ENCODE data around the gene PLD6.

Gene PLD6

GRCh38 chr17:17154981-17155380 lies 51.2 kb downstream of the PLD6 start:
- TF ChIP-seq GATA1 (IDR thresholded peaks at IDR 0.05; ENCODE audit: low read depth, low read length) (no peak), POLR2A (IDR thresholded peaks at IDR 0.05; ENCODE audit: low read length) (no peak)

GRCh38 chr17:17154556-17154955 lies 51.6 kb downstream of the PLD6 start:
- TF ChIP-seq GATA1 (IDR thresholded peaks at IDR 0.05; ENCODE audit: low read depth, low read length) = no peak
- no peak for TF ChIP-seq POLR2A (IDR thresholded peaks at IDR 0.05; ENCODE audit: low read length)
- no peak for DNase-seq

More at GRCh38 chr17:17154981-17155380, 51.2 kb downstream of the PLD6 start:
- no peak for DNase-seq

GRCh38 chr17:17153709-17154108 lies 52.4 kb downstream of the PLD6 start:
- no peak for DNase-seq
- no peak for TF ChIP-seq GATA1 (IDR thresholded peaks at IDR 0.05; ENCODE audit: low read depth, low read length)
- TF ChIP-seq POLR2A (IDR thresholded peaks at IDR 0.05; ENCODE audit: low read length) = no peak

GRCh38 chr17:17153071-17153470 lies 53.1 kb downstream of the PLD6 start:
- no peak for DNase-seq
- TF ChIP-seq POLR2A (IDR thresholded peaks at IDR 0.05; ENCODE audit: low read length) (no peak), GATA1 (IDR thresholded peaks at IDR 0.05; ENCODE audit: low read depth, low read length) (no peak)

GRCh38 chr17:17152385-17152784 lies 53.7 kb downstream of the PLD6 start:
- no peak for DNase-seq

GRCh38 chr17:17151962-17152361 lies 54.2 kb downstream of the PLD6 start:
- TF ChIP-seq POLR2A (IDR thresholded peaks at IDR 0.05; ENCODE audit: low read length) (no peak), GATA1 (IDR thresholded peaks at IDR 0.05; ENCODE audit: low read depth, low read length) (no peak)
- DNase-seq = no peak

More at GRCh38 chr17:17152385-17152784, 53.7 kb downstream of the PLD6 start:
- TF ChIP-seq POLR2A (IDR thresholded peaks at IDR 0.05; ENCODE audit: low read length) (no peak), GATA1 (IDR thresholded peaks at IDR 0.05; ENCODE audit: low read depth, low read length) (no peak)

- TF ChIP-seq GATA1 (IDR thresholded peaks at IDR 0.05; ENCODE audit: low read depth, low read length) = no peak
- TF ChIP-seq POLR2A (IDR thresholded peaks at IDR 0.05; ENCODE audit: low read length) = no peak
- no peak for DNase-seq
Observed at GRCh38 chr17:17151541-17151940, 54.6 kb downstream of the PLD6 start.

GRCh38 chr17:17151055-17151454 lies 55.1 kb downstream of the PLD6 start:
- TF ChIP-seq POLR2A (IDR thresholded peaks at IDR 0.05; ENCODE audit: low read length) = no peak
- no peak for TF ChIP-seq GATA1 (IDR thresholded peaks at IDR 0.05; ENCODE audit: low read depth, low read length)
- no peak for DNase-seq
